GM21619 (cell line): ENCODE data around the gene IFNAR2.

Source experiments
- ATAC-seq: cut with Tn5 transposase; IDR thresholded peaks from one replicate; pipeline ENCODE4 v1.9.1; 2021; ENCODE audit not compliant: unreplicated experiment

IFNAR2 gene

GRCh38 chr21:33229784-33230544 is at the start of gene IFNAR2:
IFNAR2 (plus strand) TSS chr21:33229938; CDS start chr21:33241923, 11,985 bp downstream.
- ATAC-seq, result peak; percentile 70

- ATAC-seq, result no peak
Measured at GRCh38 chr21:33185852-33186251, 43.9 kb upstream of the IFNAR2 start.

GRCh38 chr21:33187276-33187675 is 42.5 kb upstream of the IFNAR2 start:
- ATAC-seq, result no peak

GRCh38 chr21:33189237-33189636 is 40.5 kb upstream of the IFNAR2 start:
- no peak for ATAC-seq

- ATAC-seq, result no peak
Measured at GRCh38 chr21:33189824-33190223, 39.9 kb upstream of the IFNAR2 start.

- no peak for ATAC-seq
Measured at GRCh38 chr21:33196941-33197374, 32.8 kb upstream of the IFNAR2 start.

- ATAC-seq, result no peak
Measured at GRCh38 chr21:33197496-33197895, 32.2 kb upstream of the IFNAR2 start.

GRCh38 chr21:33198346-33199099 is 31.2 kb upstream of the IFNAR2 start:
- ATAC-seq, result no peak

- no peak for ATAC-seq
Measured at GRCh38 chr21:33199100-33199464, 30.7 kb upstream of the IFNAR2 start.

GRCh38 chr21:33199516-33200217 is 30.1 kb upstream of the IFNAR2 start:
- peak; percentile 68 for ATAC-seq

- ATAC-seq, result no peak
Measured at GRCh38 chr21:33201956-33202355, 27.8 kb upstream of the IFNAR2 start.

- no peak for ATAC-seq
Measured at GRCh38 chr21:33202464-33203363, 27.0 kb upstream of the IFNAR2 start.

GRCh38 chr21:33203371-33203724 is 26.4 kb upstream of the IFNAR2 start:
- ATAC-seq, result no peak

- no peak for ATAC-seq
Measured at GRCh38 chr21:33205476-33205875, 24.3 kb upstream of the IFNAR2 start.

- no peak for ATAC-seq
Measured at GRCh38 chr21:33206771-33207281, 22.9 kb upstream of the IFNAR2 start.

GRCh38 chr21:33207449-33208149 is 22.1 kb upstream of the IFNAR2 start:
- ATAC-seq, result no peak

GRCh38 chr21:33208534-33208933 is 21.2 kb upstream of the IFNAR2 start:
- ATAC-seq, result no peak

- ATAC-seq, result no peak
Measured at GRCh38 chr21:33211305-33211704, 18.4 kb upstream of the IFNAR2 start.

GRCh38 chr21:33211732-33212131 is 18.0 kb upstream of the IFNAR2 start:
- ATAC-seq, result no peak
